ENCODE measurements around the gene MYBPHL. TPM values are rescaled to one million over a fixed set of nuclear protein-coding genes. Genes with fewer than 3 reads are reported as not detected.

The MYBPHL gene
- total RNA-seq, 3 donors from 2014 or later (not counting 1 experiment from before 2014, with no cell fraction given), result not detected

GRCh38 chr1:109283748-109284600, 22.8 kb downstream of the MYBPHL start:
- H3K4me1 Mint-ChIP-seq, result peaks cover 21% of the 10 kb centered on the region in 2 donors
- H3K36me3 Mint-ChIP-seq, result no peaks in the 10 kb centered on the region
- intact Hi-C loops (cut with micrococcal nuclease), result loop anchor here (1.0 kb wide), 1 partner anchor 35 kb away; the partner anchor contains the start of gene CELSR2
- H3K4me1 ChIP-seq (ENCODE audit: control insufficient read depth, insufficient read depth, low read length), result peaks cover 20% of the 10 kb centered on the region
- H3K9me3 Mint-ChIP-seq, result no peaks in the 10 kb centered on the region
- no peaks in the 10 kb centered on the region for H3K27me3 ChIP-seq (ENCODE audit: control insufficient read depth, insufficient read depth, low read length)
- no peaks in the 10 kb centered on the region for H3K9me3 ChIP-seq (ENCODE audit: control insufficient read depth, insufficient read depth, low read length)
- TF ChIP-seq, protein P1, sequence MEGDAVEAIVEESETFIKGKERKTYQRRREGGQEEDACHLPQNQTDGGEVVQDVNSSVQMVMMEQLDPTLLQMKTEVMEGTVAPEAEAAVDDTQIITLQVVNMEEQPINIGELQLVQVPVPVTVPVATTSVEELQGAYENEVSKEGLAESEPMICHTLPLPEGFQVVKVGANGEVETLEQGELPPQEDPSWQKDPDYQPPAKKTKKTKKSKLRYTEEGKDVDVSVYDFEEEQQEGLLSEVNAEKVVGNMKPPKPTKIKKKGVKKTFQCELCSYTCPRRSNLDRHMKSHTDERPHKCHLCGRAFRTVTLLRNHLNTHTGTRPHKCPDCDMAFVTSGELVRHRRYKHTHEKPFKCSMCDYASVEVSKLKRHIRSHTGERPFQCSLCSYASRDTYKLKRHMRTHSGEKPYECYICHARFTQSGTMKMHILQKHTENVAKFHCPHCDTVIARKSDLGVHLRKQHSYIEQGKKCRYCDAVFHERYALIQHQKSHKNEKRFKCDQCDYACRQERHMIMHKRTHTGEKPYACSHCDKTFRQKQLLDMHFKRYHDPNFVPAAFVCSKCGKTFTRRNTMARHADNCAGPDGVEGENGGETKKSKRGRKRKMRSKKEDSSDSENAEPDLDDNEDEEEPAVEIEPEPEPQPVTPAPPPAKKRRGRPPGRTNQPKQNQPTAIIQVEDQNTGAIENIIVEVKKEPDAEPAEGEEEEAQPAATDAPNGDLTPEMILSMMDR (IDR thresholded peaks at IDR 0.05), result no peak
- peak overlapping the region; percentile 99 for H3K4me3 Mint-ChIP-seq
- DNase-seq, result no peak
- peak in 1 of 3 donors; percentile 18 for ATAC-seq
- no peaks in the 10 kb centered on the region for H3K36me3 ChIP-seq (ENCODE audit: control insufficient read depth, insufficient read depth, low read length)
- 53% methylated on average over 16 of the region's 17 CpGs for WGBS (ENCODE audit: insufficient coverage)
- H3K4me3 ChIP-seq (ENCODE audit: low read length), result peak overlapping the region; percentile 66
- H3K27ac ChIP-seq (ENCODE audit: low read length), result peak overlapping the region; percentile 67
- peaks cover 0 to 3% of the 10 kb centered on the region in 2 donors for H3K27me3 Mint-ChIP-seq (ENCODE audit: low read depth in 2 of 2)
- H3K27ac Mint-ChIP-seq, result peak overlapping the region; percentile 86 to 90

DNA sequence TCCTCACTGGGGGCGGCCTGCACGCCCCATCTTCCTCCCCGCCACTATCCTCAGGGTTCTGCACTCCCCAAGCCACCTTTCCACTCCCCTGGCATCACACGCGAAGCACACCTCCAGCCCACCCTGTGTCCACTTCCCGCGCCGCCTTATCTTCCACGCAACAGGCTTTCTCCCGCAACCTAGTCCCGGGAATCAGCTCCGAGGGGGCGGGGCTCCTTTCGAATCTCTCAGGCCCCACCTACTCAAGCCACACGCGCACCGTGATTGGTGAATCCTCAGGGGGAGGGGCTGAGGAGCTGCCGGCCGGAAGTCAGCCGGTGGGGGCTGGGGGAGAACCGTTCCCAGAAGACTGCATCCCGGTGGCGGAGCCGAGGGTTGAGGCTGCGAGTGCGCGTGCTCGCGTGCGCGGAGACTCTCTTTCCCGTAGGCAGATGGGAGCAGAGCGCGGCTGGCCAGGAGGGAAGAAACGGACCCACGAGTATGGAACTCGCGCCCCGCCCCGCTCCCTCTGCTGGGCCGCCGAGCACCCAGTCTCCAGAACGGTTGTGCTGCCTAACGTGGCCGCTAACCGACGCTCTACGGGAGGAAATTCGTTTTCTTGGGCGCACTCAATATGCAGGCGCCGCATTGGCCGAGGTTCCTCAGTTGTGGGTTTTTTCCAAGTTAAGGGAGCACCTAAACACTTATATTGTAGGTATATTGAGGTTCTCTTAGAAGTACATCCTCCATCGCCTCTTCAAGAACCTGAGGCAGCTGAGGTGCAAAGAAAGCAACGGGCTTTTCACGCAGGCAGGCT, 23.7 kb downstream of the MYBPHL start, which contains the start of gene PSRC1:
PSRC1 (minus strand) TSS at position 194 of the 796 bp plus-strand sequence.
- TF ChIP-seq, protein P1 (IDR thresholded peaks at IDR 0.05), result peak; percentile 65
- no peaks in the 10 kb centered on the region for H3K27me3 ChIP-seq (ENCODE audit: control insufficient read depth, insufficient read depth, low read length)
- ATAC-seq (peak; percentile 96 to 98 (median 97)), DNase-seq (peak; percentile 93 to 95)
- under 1% methylated on average over 53 of the region's 56 CpGs for WGBS (ENCODE audit: insufficient coverage)
- peak within 1 kb of the TSS; percentile 99 for H3K4me3 Mint-ChIP-seq
- H3K36me3 Mint-ChIP-seq, result no peaks in the 10 kb centered on the region
- peak within 1 kb of the TSS; percentile 67 for H3K27ac ChIP-seq (ENCODE audit: low read length)
- H3K4me3 ChIP-seq (ENCODE audit: low read length), result peak within 1 kb of the TSS; percentile 66
- peaks cover 20% of the 10 kb centered on the region for H3K4me1 ChIP-seq (ENCODE audit: control insufficient read depth, insufficient read depth, low read length)
- peaks cover 21% of the 10 kb centered on the region in 2 donors for H3K4me1 Mint-ChIP-seq
- H3K9me3 ChIP-seq (ENCODE audit: control insufficient read depth, insufficient read depth, low read length), result no peaks in the 10 kb centered on the region
- no peaks in the 10 kb centered on the region for H3K36me3 ChIP-seq (ENCODE audit: control insufficient read depth, insufficient read depth, low read length)
- intact Hi-C loops (cut with micrococcal nuclease), result loop anchor here (1.0 kb wide), 1 partner anchor 34 kb away; the partner anchor contains the start of gene CELSR2
- H3K27me3 Mint-ChIP-seq (ENCODE audit: low read depth in 2 of 2), result no peaks in the 10 kb centered on the region
- peak within 1 kb of the TSS; percentile 86 to 90 for H3K27ac Mint-ChIP-seq
- H3K9me3 Mint-ChIP-seq, result no peaks in the 10 kb centered on the region

DNA sequence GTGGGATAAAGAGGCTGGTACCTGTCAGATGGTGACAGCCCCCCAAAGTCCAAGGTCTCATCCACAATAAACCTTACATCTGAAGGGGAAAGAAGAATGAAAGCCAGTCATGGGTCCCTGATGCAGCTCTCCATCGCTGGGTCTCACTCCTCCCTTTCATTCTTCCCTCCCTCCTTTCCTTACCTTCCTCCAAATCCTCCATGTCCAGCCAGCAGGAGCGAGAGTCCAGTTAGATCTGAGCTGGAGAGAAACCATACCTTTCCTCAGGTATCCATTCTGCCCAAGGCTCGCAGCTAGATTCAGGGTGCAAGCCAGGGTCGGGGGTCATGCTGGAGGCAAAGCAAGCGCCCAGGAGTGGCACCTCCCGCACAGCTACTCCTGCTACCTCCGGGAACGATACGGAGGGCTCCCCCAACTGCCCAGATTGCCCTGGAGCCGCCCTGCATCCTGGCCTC, 24.3 kb downstream of the MYBPHL start:
- H3K36me3 Mint-ChIP-seq, result no peaks in the 10 kb centered on the region
- ATAC-seq (no peak), DNase-seq (no peak)
- peak overlapping the region; percentile 99 for H3K4me3 Mint-ChIP-seq
- no peaks in the 10 kb centered on the region for H3K27me3 Mint-ChIP-seq (ENCODE audit: low read depth in 2 of 2)
- no peaks in the 10 kb centered on the region for H3K9me3 Mint-ChIP-seq
- Histone ChIP-seq H3K27me3 (ENCODE audit: control insufficient read depth, insufficient read depth, low read length) (no peaks in the 10 kb centered on the region), H3K27ac (ENCODE audit: low read length) (no peak overlapping the region), H3K4me3 (ENCODE audit: low read length) (peak overlapping the region; percentile 66), H3K9me3 (ENCODE audit: control insufficient read depth, insufficient read depth, low read length) (no peaks in the 10 kb centered on the region), H3K36me3 (ENCODE audit: control insufficient read depth, insufficient read depth, low read length) (no peaks in the 10 kb centered on the region), H3K4me1 (ENCODE audit: control insufficient read depth, insufficient read depth, low read length) (peaks cover 20% of the 10 kb centered on the region)
- peak overlapping the region; percentile 86 to 90 for H3K27ac Mint-ChIP-seq
- 27% methylated on average over 10 of the region's 10 CpGs for WGBS (ENCODE audit: insufficient coverage)
- TF ChIP-seq, protein P1 (IDR thresholded peaks at IDR 0.05), result no peak
- peaks cover 21% of the 10 kb centered on the region in 2 donors for H3K4me1 Mint-ChIP-seq
- intact Hi-C loops (cut with micrococcal nuclease), result no loop called here
